GM15510 (cell line): ENCODE data around the gene SPHK2.

Experiments used
- POLR2A ChIP-seq: IDR thresholded peaks from 3 replicates; pipeline ENCODE4 v1.6.1; 2011; ENCODE audit warnings: borderline replicate concordance; ENCODE audit not compliant: insufficient read length; ENCODE audit errors: extremely low read depth

The SPHK2 gene

GRCh38 chr19:48614436-48615230, 4.7 kb upstream of the SPHK2 start, which contains the start of gene FAM83E:
TSS of gene FAM83E (minus strand) at chr19:48615076. CDS start at chr19:48613372, 1,704 bp downstream.
- TF ChIP-seq POLR2A: no peak

GRCh38 chr19:48615231-48616040, 3.9 kb upstream of the SPHK2 start:
- TF ChIP-seq POLR2A: no peak

- TF ChIP-seq POLR2A: no peak
Observed at GRCh38 chr19:48616041-48616436, 3.3 kb upstream of the SPHK2 start.

- peak; percentile 22 for TF ChIP-seq POLR2A
Observed at GRCh38 chr19:48616491-48617056, 2.7 kb upstream of the SPHK2 start.

DNA sequence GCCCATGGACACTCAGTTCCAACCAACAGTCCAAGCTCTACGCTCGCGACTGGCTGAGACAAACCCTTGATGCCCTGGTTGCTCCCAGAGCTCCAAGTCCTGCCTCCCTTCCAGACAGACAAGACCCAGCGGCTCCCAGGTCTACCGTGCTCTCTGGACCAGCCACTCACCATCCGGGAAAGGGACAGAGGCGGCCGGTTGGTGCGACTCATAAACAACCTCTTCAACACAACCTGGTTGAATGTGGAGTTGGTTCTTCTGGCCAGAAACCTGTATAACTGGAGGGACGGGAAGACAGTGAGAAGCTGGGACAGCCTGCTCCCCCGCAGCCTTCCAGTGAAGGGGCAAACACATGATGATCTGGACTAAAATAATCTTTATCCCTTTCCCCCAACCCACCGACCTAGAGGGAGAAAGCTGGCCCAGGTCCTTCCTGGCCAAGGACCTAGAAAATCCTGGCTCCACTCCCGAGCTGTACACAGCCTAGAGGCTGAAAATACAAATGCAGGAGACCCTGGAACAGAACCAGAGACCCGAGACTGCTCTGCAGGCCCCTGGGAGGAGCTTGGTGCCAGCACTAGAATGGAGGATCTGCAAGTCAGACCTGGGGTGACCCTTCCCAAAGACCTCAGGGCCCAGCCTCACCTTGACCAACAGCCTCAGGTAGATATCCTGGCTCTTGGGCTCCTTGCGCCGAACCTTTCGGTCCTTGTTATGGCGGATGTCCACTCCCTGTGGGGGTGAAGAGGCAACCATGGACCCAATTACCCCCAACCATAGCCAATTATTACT, 2.0 kb upstream of the SPHK2 start:
- no peak for TF ChIP-seq POLR2A

DNA sequence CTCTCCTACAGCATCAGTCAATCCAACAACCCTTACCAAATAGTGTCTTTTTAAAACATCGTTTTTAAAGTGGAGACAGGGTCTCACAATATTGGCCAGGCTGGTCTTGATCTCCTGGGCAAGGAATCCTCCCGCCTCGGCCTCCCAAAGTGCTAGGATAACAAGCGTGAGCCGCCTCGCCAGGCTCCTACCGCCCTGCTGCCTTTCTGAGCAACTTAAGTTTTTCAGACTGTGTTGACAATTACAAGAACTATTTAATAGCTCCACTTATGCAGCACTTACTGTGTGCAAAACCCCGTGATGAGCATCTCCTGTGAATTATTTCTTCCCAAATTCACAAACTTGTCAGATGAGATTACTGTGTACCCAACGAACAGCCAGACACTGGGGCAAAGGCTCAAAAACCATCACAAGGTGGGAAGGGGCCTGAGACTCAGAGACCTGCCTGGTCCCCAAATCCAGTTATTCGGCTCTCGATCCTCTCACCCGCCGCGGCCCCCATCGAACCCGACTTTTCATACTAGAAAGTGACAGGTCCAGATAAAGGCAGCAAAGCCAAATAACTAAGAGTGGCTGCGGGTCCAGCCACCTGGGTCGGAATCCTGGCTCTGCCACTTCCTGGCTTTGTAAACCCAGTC, 909 bp upstream of the SPHK2 start:
- no peak for TF ChIP-seq POLR2A

DNA sequence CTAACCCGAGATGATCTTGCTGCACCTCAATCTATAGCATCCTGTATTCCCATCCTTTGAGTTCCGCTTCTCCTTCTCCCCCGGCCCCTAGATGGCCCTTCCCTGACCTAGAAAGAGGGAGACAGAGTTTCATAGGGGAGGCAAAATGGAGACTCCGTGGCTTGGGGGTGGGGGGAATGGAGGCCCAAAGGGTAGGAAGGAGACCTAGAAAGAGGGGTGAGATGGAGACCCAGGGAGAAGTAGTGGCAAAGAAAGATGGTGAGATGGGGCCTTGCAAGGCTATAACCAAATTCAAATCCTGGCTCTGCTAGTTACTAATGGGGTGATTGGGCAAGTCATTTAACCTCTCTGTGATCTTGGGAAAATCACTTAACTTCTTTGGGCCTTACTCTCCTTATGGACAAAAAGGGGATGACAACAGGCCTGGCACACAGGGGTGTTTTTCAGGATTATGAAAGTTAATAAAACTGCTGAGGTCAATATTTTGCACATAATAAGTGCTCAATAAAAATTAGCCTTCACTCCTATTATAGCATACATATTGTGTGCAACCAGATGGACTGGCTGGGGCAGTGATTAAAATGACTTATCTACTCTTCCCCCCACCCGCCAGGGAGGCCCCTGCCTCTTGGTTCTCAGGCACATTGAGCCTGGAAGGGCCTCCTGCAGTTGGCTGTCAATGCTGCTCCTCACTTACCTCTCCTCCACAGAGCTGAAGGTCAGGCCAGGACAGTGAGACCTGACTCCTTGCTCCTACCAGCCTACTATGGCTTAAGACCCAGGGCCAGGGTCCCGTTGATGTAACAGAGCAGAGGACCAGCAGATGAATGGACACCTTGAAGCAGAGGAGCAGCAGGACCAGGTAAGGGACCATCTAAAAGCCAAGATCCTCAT, 633 bp downstream of the SPHK2 start:
- no peak for TF ChIP-seq POLR2A

DNA sequence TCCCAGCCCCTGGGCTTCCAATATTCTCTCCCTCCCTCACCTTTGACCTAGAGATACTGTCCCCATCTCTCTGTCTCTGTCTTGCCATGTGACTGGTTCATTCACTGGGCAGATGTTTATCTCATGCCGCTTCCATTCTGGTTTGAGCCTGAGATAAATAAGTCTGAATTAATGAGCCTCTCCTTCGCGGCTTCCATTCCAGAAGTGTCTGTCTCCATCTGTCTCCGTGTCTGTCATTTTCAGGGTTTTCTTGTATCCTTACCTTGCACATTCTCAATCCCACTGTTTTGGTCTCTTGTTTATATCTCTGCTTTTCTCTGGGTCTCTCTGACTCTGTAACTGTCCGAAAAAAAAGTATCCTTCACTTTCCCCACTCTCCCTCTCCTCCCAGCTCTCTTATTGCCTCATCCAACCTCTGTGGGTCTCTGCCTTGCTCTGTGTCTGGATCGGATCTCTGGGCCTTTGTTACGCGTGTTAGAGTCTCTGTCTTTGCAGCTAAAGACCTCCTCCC, 4.3 kb downstream of the SPHK2 start:
- TF ChIP-seq POLR2A: no peak

DNA sequence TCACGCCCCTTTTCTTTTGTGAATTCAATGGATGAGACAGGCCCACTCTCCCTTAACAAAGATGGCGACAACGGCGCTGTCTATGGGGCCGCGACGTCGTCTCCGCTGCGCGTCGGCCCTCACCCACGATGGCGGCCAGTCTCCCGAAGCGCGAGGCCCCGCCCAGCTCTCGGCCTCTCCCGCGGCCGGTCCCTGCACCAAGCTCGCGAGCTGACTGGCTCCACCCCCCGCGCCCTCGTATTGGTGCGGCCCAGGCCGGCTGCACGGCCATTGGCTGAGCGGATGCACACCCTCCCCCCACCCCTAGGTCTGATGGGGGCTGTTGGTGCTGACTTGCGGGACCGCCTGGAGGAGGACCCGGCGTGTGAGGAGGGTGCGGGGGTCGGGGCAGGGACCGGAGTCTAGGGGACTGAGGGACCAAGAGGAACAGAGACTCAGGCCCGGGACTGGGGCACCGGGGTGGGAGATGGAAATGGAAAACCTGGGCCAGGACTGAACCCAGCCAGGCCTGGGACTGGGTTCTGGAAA, 4.8 kb downstream of the SPHK2 start:
- peak; percentile 23 for TF ChIP-seq POLR2A

GRCh38 chr19:48624791-48625723, 5.8 kb downstream of the SPHK2 start:
- TF ChIP-seq POLR2A: no peak

DNA sequence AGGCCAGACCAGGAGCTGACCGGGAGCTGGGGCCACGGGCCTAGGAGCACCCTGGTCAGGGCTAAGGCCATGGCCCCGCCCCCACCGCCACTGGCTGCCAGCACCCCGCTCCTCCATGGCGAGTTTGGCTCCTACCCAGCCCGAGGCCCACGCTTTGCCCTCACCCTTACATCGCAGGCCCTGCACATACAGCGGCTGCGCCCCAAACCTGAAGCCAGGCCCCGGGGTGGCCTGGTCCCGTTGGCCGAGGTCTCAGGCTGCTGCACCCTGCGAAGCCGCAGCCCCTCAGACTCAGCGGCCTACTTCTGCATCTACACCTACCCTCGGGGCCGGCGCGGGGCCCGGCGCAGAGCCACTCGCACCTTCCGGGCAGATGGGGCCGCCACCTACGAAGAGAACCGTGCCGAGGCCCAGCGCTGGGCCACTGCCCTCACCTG, 6.6 kb downstream of the SPHK2 start:
- no peak for TF ChIP-seq POLR2A

- TF ChIP-seq POLR2A: no peak
Observed at GRCh38 chr19:48627201-48627864, 8.0 kb downstream of the SPHK2 start.

GRCh38 chr19:48627865-48628314, 8.6 kb downstream of the SPHK2 start:
- TF ChIP-seq POLR2A: no peak
